ENCODE measurements around the gene ARHGAP19.

- TF ChIP-seq CTCF (IDR thresholded peaks at IDR 0.05) (no peak), POLR2A (IDR thresholded peaks at IDR 0.05) (no peak)
Measured at GRCh38 chr10:97261656-97262055, 30.8 kb downstream of the ARHGAP19 start.

Measured in esophagus squamous epithelium (tissue), 4 donors.